KOPT-K1 (cell line): Measurements from ENCODE around the gene VPS13C.

Experiments
- H3K27ac ChIP-seq: fragments of 200-600 bp; sonication (generic); 2 replicates; pipeline ENCODE4 v1.5.1; 2016; ENCODE audit warnings: antibody characterized with exemption, mild to moderate bottlenecking, low read depth, low read length; ENCODE audit not compliant: poor library complexity, severe bottlenecking
- H3K36me3 ChIP-seq: fragments of 200-600 bp; sonication (generic); 2 replicates; pipeline ENCODE4 v1.5.1; 2017; ENCODE audit warnings: antibody characterized with exemption, mild to moderate bottlenecking, low read length, moderate library complexity; ENCODE audit not compliant: insufficient read depth
- H3K9me3 ChIP-seq: fragments of 200-600 bp; sonication (generic); 2 replicates; pipeline ENCODE4 v1.5.1; 2017; ENCODE audit warnings: antibody characterized with exemption, low read length, mild to moderate bottlenecking; ENCODE audit not compliant: insufficient read depth, poor library complexity, severe bottlenecking

Gene VPS13C

DNA sequence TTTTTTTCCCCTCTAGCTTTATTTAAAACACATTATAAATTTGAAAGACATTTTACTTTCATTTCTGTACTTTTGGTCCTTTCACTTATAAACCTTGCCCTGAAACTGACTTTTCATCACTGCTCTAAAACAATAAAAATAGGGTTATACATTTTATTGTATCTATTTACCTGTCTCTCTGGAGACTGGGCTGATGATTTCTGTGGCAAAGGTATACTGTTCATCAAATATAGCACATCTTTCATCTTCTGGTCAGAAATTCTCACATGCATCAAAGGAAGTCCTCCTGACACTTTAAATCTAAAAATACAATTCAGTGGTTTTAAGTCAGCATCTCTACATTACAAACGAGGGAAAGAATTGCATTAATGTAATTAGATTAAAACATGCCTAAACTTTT, 86.1 kb downstream of the VPS13C start:
- Histone ChIP-seq H3K36me3 (peaks cover 97% of the 10 kb centered on the region), H3K9me3 (no peaks in the 10 kb centered on the region), H3K27ac (no peak overlapping the region)

DNA sequence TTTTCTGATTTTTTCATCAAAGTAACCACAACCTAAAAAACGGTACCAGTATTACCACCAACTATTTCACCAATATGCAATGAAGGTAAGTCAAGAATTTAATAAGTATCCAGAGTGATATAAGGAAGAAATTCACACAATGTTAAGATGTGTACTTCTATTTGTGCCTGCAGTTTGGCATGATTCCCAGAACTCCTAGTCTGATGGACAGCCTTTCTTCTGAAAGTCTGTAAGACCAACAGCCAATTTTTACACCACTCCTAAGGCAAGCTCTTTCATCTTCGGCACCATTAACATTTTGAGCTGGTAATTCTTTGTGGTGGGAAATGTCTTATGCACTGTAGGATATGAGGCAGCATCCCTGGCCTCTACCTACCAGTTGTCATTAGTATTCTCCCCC, 108.3 kb downstream of the VPS13C start:
- Histone ChIP-seq H3K36me3 (peaks cover 90% of the 10 kb centered on the region), H3K27ac (no peak overlapping the region), H3K9me3 (no peaks in the 10 kb centered on the region)

DNA sequence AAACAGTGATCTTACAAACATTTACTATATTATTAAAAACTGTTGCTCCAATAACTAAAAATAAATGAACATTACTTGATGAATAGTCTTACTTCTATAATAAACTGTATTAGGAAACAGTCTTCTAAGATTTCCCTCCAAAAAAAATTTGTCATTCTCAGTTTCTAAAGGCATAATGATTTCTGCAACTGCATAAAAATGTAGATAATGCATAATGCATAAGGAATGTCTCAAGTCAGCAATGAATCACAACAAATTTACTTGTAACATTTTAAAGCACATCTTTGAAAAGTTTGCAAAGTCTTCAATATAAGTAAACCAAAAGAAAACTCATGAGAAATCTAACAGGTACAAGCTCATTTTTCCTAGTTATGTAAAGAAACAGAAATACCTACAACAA, 113.5 kb downstream of the VPS13C start:
- Histone ChIP-seq H3K36me3 (peaks cover 93% of the 10 kb centered on the region), H3K27ac (no peak overlapping the region), H3K9me3 (peaks cover 12% of the 10 kb centered on the region)

DNA sequence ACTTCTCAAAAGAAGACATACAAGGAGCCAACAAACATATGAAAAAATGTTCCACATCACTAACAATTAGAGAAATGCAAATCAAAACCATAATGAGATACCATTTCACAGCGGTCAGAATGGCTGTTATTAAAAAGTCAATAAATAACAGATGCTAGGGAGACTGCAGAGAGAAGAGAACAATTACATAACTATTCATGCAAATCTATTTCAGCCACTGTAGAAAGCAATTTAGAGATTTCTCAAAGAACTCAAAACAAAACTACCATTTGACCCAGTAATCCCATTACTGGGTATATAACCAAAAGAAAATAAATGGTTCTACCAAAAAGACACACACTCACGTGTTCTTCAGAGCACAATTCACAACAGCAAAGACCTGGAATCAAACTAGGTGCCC, 116.3 kb downstream of the VPS13C start:
- H3K36me3 ChIP-seq: peaks cover 89% of the 10 kb centered on the region

DNA sequence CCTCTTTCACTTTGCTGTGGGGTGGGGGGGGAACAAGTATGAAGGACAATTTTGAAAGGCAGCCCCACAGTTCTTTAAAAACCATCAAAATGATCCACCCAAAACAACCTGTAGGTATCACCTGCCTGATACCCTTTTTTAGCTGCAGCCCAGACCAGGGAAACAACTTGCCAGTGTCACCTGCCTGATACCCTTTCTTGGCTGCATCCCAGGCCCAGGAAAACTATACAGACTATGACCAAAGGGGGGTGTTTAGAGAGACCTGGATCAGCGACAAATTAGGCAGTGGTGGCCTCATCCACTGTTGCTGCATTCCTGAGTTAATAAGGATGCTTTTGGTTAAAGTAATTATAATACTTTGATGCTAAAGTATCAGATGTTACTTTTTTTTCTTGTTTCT, 122.0 kb downstream of the VPS13C start:
- H3K36me3 ChIP-seq: peaks cover 57% of the 10 kb centered on the region
- no peaks in the 10 kb centered on the region for H3K9me3 ChIP-seq
- H3K27ac ChIP-seq: no peak overlapping the region

More for the DNA sequence above, 116.3 kb downstream of the VPS13C start:
- H3K9me3 ChIP-seq: peaks cover 12% of the 10 kb centered on the region
- no peak overlapping the region for H3K27ac ChIP-seq

DNA sequence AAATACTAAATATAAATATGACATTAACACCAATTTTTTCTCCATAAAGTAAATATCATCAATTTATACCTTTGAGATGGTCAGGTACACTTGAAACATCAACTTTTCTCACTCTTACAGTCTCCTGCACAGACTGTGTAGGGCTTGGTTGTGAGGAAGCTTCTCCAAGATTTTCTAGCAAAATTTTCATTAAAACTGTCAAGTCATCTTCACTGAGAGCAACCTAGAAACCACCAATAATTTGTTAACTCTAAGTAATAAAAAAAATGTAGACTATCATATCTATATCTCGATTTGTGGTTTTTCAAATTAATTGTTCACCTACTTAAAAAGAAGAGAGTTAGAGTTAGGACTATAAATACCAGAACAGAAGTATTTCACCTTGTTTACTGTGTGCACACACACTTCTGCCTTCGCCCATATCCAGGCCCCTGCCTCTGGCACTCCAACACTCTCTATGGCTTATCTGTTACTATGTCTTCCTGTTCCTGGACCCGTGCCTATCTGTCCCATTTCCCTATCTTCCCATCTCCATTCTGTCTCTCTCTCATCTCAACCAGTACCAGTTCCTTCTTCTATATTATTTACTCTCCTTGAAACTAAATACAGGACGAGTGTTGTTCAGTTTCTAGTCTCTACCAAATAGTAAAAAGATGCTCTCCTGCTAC, 123.6 kb downstream of the VPS13C start:
- Histone ChIP-seq H3K36me3 (peaks cover 58% of the 10 kb centered on the region), H3K9me3 (no peaks in the 10 kb centered on the region), H3K27ac (no peak overlapping the region)

DNA sequence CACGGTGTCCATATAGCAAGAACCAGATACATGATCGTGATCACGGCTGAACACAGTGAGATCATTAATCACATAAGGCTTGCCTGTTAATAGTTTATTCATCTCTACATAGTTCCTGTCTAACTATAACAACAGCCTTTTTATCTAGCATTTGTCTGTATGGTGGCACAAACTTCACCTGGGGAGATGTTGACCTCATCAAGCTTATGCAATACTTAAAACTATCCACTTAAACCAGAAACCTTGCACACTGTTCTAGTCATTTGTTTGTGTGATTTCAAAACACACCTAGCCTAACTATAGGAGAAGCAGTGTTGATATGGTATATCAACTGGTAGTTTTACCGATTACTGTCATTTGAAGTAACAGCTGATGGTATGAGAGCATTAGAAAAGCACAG, 124.8 kb downstream of the VPS13C start:
- H3K36me3 ChIP-seq: peaks cover 55% of the 10 kb centered on the region
- H3K27ac ChIP-seq: no peak overlapping the region
- no peaks in the 10 kb centered on the region for H3K9me3 ChIP-seq

DNA sequence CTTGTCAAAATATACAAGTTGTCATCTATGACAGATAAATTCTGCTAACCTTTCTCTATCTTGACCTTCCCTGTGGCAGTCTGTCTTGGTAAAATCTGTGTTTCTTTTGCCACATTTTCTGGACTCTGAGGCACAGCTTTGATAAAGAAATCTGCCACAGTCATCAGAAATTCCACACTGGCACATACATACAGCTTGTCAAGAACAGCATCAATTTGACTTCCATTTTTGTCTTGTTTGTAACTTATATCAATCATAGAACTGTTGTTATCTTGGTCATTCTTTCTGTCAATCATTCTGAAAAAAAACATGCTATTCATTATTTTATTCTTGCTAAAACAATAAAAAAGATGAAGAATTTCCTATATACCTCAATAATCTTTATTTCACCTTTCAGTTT, 130.8 kb downstream of the VPS13C start:
- peaks cover 69% of the 10 kb centered on the region for H3K36me3 ChIP-seq
- no peaks in the 10 kb centered on the region for H3K9me3 ChIP-seq
- no peak overlapping the region for H3K27ac ChIP-seq

DNA sequence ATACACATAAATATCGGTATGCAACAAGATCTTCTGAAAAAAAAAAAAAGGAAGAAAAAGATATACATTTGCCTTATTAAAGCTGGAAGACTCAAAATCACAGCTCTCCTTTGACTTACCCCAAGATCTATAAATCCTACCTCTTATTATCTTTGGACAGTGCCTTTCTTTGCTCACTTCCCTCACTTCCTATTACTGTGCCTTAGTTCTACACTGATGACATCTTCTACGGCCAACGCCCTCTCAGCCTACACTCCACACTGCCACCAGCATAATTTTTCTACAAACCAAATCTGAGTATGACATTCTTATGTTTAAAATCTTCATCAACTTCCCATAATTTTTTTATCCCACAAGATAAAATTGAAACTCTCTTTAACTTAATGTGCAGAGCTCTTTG, 137.1 kb downstream of the VPS13C start:
- H3K36me3 ChIP-seq: peaks cover 76% of the 10 kb centered on the region

DNA sequence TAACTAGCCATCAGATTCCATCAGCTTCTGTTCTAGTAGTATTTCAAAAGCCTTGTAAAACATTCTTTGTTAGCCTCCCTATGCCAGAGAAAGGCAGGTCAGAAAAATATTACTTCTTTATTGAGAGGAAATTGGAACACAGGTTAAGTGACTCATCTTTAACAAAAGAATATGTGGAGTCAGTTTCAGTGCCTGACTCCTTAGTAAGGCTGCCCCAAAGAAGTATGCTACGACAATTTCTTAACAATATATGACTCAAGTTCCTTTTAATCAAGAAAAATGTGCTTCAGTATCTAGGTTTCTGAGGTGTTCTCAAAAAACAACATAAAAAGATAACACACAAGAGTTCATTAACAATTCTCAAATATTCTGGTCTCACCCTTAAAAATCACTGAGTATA, 139.2 kb downstream of the VPS13C start:
- peaks cover 81% of the 10 kb centered on the region for H3K36me3 ChIP-seq
- no peaks in the 10 kb centered on the region for H3K9me3 ChIP-seq
- no peak overlapping the region for H3K27ac ChIP-seq

More for the DNA sequence above, 137.1 kb downstream of the VPS13C start:
- Histone ChIP-seq H3K9me3 (no peaks in the 10 kb centered on the region), H3K27ac (no peak overlapping the region)

DNA sequence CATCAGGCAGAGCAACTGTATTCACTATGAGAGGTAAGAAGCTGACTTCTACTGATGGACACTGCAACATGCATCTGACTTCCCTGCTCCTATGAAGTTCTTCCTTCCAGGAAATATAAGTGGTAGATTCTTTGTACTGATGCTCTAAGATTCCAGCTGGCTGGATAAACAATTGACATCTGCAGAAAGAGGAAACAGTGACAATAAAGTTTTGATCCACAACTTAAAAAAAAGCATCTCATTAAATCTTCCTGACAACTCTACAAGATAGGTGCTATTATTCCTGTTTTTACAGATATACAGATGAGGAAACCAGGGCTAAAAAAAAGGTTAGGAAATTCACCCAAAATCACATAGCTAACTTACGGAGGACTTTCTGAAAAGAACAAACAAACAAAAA, 142.8 kb downstream of the VPS13C start:
- no peak overlapping the region for H3K27ac ChIP-seq
- H3K9me3 ChIP-seq: no peaks in the 10 kb centered on the region
- H3K36me3 ChIP-seq: peaks cover 92% of the 10 kb centered on the region

DNA sequence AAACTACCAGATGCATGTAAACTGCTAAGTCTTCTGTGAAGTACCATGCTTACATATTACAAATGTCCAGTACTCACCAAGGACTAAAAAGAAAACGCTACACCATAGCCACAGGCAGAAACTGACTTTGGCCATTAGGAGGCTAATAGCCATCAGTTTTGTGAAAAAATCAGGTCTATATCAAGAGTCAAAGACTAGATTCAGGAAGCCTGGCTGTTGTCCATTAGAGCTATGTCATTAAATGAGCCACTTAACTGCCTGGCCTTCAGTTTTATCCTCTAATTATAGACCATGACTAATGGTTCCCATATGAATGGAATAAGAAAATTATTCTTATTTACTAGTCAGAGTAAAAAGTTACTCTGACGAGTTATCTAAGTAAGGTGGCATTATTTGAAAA, 144.1 kb downstream of the VPS13C start:
- Histone ChIP-seq H3K27ac (no peak overlapping the region), H3K36me3 (peaks cover 93% of the 10 kb centered on the region), H3K9me3 (no peaks in the 10 kb centered on the region)

DNA sequence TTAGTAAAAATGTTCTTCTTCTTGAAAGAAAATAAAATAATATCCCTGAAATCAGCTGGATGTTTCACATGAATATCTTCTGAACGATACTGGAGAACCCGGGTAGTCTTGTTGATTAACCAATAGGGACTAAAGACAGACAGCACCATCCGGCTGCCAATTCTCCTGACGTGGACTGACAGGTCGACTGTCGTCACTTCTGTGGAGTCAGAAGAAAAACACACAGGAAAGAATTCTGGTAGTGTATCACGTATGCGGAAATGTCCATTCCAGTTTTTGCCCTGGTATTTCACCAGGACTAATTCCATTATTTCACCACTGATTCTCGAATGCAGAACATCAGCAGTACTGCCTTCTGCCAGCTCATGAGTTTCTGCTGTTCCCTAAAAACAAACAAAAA, 144.6 kb downstream of the VPS13C start:
- Histone ChIP-seq H3K9me3 (no peaks in the 10 kb centered on the region), H3K36me3 (peaks cover 93% of the 10 kb centered on the region)

DNA sequence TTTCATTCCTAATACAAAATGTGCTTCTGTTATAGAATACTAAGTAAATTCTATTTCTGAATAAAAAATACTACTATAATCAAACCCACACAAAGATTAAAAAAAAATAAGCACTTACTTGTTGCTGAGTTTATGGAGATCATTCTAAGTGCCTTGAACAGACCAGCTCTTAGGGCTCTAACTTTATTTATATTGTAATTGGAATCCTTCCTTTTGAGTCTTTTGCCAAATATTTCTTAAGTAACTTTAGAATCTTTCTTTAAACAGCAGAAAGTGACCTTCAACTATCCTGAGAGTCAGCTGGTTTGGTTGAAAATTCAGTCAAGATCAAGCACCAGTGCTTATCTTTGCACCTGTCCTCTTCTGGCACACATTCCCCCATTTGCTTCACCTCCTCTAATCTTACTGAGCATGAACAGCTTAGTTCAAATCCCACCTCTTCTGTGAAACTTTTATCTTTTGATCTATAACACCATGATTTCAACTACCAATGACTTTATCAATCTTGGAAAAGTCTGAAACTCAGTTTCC, 149.3 kb downstream of the VPS13C start:
- Histone ChIP-seq H3K27ac (no peak overlapping the region), H3K36me3 (peaks cover 89% of the 10 kb centered on the region), H3K9me3 (no peaks in the 10 kb centered on the region)

More for the DNA sequence above, 144.6 kb downstream of the VPS13C start:
- H3K27ac ChIP-seq: no peak overlapping the region

DNA sequence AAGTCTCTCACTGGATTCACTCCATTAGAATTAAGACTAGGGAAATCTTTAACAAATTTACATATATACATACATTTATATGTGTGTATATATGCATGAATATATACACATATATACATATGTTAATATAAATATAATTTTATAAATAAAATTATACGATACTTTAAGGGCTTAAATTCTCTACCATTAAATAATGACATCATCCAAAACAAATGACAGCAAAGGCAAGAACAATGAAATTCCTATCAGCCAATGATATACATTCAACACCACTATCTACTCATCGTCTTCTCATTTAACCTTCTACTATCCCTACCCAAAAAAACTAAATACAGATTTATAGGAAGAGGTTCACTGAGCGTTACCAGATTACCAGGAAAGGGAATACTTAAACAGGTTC, 152.0 kb downstream of the VPS13C start:
- Histone ChIP-seq H3K9me3 (no peaks in the 10 kb centered on the region), H3K27ac (no peak overlapping the region), H3K36me3 (peaks cover 89% of the 10 kb centered on the region)

DNA sequence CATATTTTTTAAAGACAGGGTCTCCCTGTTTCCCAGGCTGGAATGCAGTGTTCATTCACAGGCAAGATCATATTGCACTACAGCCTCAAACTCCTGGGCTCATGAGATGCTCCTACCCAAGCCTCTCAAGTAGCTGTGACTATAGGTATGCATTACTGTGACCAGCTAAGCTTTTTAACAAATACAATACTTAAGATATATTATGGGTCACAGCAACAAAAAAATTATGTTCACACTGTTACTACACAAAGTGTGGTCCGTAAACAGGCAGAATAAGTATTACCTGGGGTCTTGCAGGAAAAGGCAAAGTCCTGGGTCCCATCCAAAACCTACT, 152.5 kb downstream of the VPS13C start:
- Histone ChIP-seq H3K36me3 (peaks cover 90% of the 10 kb centered on the region), H3K27ac (no peak overlapping the region), H3K9me3 (peaks cover under 1% of the 10 kb centered on the region)
